ENCODE results near the gene XPR1.

DNA sequence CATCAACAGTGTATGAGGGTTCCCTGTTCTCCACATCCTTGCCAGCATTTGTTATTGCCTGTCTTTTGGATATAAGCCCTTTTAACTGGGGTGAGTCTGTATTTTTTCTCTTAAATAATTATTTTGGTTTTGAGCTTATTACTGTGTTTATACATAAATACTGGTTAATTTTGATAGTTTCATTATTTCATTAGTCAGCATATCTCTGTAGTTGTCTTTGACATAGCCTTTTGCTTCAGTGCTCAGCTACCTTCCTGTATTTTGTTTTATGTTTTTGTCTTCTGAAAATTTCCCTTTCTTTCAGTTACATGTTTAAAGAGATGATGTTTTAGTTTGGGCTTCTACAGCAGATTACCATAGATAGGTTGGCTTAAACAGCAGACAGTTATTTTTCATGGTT, 138.1 kb downstream of the XPR1 start:
- no peak for TF ChIP-seq YY1 (IDR thresholded peaks at IDR 0.05; ENCODE audit: low read depth, low read length)
- no peak for TF ChIP-seq ETV6 (conservative IDR thresholded peaks at IDR 0.05 in 1 of 2, IDR thresholded peaks at IDR 0.05 in 1 of 2; ENCODE audit: borderline replicate concordance in 1 of 2, low read depth in 1 of 2)
- TF ChIP-seq SMC3 (IDR thresholded peaks at IDR 0.05; ENCODE audit: borderline replicate concordance, low read length) = no peak
